ES-I3 (cell line): ENCODE measurements around the gene P2RY2.
"Not testable (repeated sequence)": the region's sequence is repeated elsewhere in the genome, so short reads cannot be mapped to it uniquely, and the experiment has no call there.

Experiments used
- H3K36me3 ChIP-seq: 2 replicates; pipeline ENCODE4 v1.6.1; 2013; ENCODE audit warnings: mild to moderate bottlenecking, low read length, control low read depth, moderate library complexity; ENCODE audit not compliant: insufficient read depth
- H3K4me1 ChIP-seq: 2 replicates; pipeline ENCODE4 v1.6.1; 2013; ENCODE audit warnings: mild to moderate bottlenecking, control low read depth, low read length; ENCODE audit not compliant: insufficient read depth
- H3K9ac ChIP-seq: 2 replicates; pipeline ENCODE4 v1.6.1; 2013; ENCODE audit warnings: low read depth, mild to moderate bottlenecking, low read length, moderate library complexity
- H3K9me3 ChIP-seq: 2 replicates; pipeline ENCODE4 v1.6.1; 2013; ENCODE audit warnings: mild to moderate bottlenecking, low read length, moderate library complexity; ENCODE audit not compliant: control insufficient read depth, insufficient read depth

The P2RY2 gene

GRCh38 chr11:73221451-73221850 lies 3.4 kb downstream of the P2RY2 start:
- H3K9me3 ChIP-seq = no peaks in the 10 kb centered on the region
- H3K9ac ChIP-seq = no peak overlapping the region
- H3K36me3 ChIP-seq = no peaks in the 10 kb centered on the region
- no peaks in the 10 kb centered on the region for H3K4me1 ChIP-seq

DNA sequence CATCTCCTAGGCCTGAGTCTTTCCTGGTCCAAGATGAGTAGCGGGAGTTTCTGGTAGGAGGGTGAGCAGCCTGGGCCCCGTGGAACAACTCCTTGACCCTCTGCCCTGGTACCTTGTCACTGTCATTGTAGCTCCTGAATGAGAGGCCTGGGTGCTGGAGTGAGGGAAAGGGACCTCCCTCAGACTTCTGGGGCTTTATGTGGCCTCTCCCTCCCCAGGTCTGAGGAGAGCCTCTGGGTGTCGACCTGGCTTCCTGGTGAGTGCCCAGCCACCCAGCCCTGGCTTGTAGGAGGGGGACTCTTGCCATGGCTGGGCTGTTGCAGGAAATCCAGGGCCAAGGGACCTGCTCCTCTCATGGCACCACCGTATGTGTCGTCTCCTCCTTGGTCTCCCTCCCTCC lies 3.9 kb downstream of the P2RY2 start:
- H3K9ac ChIP-seq = no peak overlapping the region
- no peaks in the 10 kb centered on the region for H3K36me3 ChIP-seq
- no peaks in the 10 kb centered on the region for H3K9me3 ChIP-seq
- H3K4me1 ChIP-seq = no peaks in the 10 kb centered on the region

DNA sequence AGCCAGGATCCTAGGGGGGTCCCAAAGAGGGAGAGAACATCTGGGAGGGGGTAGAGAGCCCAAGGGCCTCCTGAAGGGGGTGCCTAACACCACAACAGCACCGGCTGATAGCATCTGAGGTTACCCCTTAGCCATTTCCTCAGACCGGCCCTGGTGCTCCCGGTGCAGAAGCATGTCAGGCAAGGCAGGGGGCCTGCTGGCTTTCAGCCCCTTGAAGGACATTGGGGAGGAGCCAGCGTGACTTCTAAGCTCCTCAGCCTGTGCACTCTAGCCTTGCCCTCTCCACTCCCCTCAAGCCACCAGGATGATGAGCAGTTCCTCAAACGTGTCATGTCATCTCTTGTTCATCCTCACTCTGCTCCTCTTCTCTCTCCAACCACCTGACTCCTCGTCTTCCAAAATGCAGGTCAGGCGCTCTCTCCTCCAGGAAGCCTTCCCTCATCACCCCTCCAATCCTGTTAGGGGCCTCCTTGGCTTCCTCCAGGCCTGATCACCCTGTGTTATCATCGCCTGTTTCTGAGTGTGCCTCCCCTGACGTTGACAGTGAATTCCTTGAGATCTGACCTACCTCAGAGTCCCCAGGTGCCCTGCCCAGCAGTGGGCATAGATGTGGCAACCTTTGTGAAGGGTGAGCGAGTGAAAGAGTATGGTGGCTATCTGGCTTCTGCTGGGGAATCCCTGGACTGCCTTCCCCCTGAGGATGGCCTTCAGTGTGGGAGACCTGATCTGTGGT lies 6.1 kb downstream of the P2RY2 start:
- H3K4me1 ChIP-seq = peaks cover 17% of the 10 kb centered on the region
- H3K9me3 ChIP-seq = no peaks in the 10 kb centered on the region
- no peak overlapping the region for H3K9ac ChIP-seq
- no peaks in the 10 kb centered on the region for H3K36me3 ChIP-seq

- Histone ChIP-seq H3K9ac (no peak overlapping the region), H3K4me1 (peaks cover 17% of the 10 kb centered on the region), H3K36me3 (no peaks in the 10 kb centered on the region), H3K9me3 (no peaks in the 10 kb centered on the region)
Observed at GRCh38 chr11:73225001-73225686, 7.1 kb downstream of the P2RY2 start.

GRCh38 chr11:73225851-73226250 lies 7.8 kb downstream of the P2RY2 start:
- Histone ChIP-seq H3K4me1 (peaks cover 17% of the 10 kb centered on the region), H3K36me3 (no peaks in the 10 kb centered on the region), H3K9me3 (no peaks in the 10 kb centered on the region), H3K9ac (no peak overlapping the region)

GRCh38 chr11:73226297-73227006 lies 8.4 kb downstream of the P2RY2 start:
- H3K9me3 ChIP-seq = no peaks in the 10 kb centered on the region
- peaks cover 17% of the 10 kb centered on the region for H3K4me1 ChIP-seq
- H3K36me3 ChIP-seq = no peaks in the 10 kb centered on the region
- no peak overlapping the region for H3K9ac ChIP-seq

DNA sequence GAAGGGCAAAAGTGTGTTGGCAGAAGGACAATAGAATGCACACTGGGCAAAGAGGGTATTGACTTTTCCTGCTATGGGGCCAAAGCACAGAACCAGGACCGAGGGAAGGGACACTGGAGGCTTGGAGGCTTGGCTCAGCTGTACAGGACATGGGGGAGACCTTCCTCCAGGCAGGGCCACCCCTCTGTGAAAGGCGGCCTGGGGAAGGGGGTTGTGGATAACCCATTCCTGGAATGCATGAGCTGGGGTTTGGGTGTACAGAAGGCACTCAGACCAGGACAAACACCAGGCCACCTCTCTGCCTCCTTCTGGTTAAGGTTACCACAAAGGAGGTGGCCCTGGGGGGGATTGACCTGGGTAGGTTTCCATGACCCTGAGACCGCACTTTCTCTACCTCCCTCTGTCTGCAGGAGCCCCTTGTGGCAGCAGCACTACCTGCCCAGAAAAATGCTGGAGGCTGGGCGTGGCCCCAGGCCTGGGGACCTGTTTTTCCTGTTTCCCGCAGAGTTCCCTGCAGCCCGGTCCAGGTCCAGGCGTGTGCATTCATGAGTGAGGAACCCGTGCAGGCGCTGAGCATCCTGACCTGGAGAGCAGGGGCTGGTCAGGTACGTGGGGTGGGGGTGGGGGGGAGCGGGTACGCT lies 9.6 kb downstream of the P2RY2 start:
- Histone ChIP-seq H3K9me3 (no peaks in the 10 kb centered on the region), H3K4me1 (peaks cover 17% of the 10 kb centered on the region), H3K36me3 (no peaks in the 10 kb centered on the region), H3K9ac (no peak overlapping the region)

- peaks cover 17% of the 10 kb centered on the region for H3K4me1 ChIP-seq
- no peak overlapping the region for H3K9ac ChIP-seq
- no peaks in the 10 kb centered on the region for H3K36me3 ChIP-seq
- no peaks in the 10 kb centered on the region for H3K9me3 ChIP-seq
Observed at GRCh38 chr11:73228268-73229134, 10.4 kb downstream of the P2RY2 start.

DNA sequence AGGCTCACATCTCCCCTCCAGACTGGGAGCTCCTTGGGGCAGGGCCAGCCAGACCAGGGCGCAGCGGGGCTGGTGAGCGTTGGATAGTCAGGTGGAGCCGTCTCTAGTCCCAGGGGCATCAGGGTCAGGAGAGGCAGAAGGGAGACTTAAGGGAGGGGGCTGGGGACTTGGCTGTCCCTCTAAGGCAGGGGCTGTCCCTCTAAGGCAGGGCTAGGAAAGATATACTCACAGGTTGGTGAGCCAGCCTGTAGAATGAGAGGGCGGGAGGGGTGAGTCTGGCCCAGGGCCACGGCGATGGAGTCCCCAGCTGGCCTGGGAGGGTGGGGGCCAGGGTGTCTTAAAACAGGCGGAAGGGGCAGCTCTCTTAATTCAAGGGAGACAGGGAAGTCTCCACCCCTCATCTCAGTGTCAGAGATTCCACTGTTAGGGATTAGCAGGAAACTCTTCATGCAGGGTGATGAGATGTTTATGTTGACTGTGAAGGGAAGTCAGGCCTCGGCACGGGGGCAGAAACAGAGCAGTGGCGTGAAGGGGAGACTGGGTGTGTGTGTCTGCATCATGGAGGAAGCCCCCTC lies 11.3 kb downstream of the P2RY2 start:
- Histone ChIP-seq H3K36me3 (no peaks in the 10 kb centered on the region), H3K4me1 (peaks cover 17% of the 10 kb centered on the region), H3K9ac (no peak overlapping the region), H3K9me3 (no peaks in the 10 kb centered on the region)

DNA sequence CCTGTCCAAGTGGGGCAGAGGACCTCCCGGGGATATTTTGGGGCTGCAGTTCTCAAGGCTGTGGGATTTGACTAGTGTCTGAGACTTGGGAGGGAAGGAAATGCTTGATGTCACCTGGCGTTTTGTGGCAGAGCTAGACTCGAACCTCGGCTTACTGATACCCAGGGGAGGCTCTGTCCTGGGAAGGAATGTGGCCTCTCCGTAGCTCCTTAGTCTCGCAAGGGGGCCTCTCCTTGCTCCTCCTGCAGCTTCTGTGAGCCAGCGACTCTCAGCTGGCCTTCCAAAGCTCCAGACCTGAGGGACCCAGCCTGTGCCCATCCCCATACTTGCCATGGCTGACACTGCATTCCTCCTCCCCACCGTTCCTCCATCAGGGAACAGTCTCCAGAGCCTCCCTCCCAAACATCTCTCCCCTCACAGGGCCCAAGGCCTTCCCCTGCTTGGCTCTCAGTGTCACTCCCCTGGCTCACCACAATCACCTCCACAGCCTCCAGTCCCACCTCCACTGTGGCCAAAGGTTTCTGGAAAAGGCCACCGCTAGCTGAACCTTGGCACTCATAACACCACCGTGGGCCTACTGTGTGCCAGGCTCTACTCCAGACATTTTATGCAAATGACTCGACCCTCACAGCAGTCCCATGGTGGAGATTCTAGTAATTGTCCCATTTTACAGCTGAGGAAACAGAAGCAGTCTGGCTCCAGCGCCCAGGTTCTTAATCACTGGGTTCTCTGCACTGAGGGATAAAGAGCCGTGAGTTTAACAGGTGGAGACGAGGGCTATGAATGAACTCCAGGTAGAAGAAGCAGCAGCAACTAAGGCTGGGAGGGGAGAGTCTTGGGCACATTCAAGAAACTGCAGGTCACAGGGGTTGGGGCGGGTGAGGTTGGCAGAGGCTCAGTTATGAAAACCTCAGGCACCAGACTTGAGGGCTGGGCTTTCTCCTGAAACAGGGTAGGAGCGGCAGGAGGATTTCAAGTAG lies 12.1 kb downstream of the P2RY2 start:
- Histone ChIP-seq H3K4me1 (peaks cover 17% of the 10 kb centered on the region), H3K9ac (no peak overlapping the region), H3K9me3 (no peaks in the 10 kb centered on the region), H3K36me3 (no peaks in the 10 kb centered on the region)

- H3K9me3 ChIP-seq = no peaks in the 10 kb centered on the region
- peaks cover 17% of the 10 kb centered on the region for H3K4me1 ChIP-seq
- H3K9ac ChIP-seq = no peak overlapping the region
- H3K36me3 ChIP-seq = no peaks in the 10 kb centered on the region
Observed at GRCh38 chr11:73230931-73231330, 12.8 kb downstream of the P2RY2 start.

DNA sequence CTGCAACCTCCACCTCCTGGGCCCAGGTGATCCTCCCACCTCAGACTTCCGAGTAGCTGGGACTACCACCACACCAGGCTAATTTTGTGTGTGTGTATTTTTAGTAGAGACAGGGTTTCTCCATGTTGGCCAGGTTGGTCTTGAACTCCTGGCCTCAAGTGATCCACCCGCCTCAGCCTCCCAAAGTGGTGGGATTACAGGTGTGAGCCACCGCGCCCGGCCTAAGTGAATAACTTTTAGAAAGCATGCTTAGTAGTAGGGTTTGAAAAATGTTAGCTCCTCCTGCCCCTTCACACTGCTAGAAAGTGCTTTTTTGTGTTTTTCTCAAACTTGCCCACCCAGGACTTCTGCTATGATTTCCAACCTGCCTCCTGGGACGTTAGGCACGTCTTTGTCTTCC lies 14.4 kb downstream of the P2RY2 start:
- not testable (repeated sequence) for H3K9me3 ChIP-seq, H3K36me3 ChIP-seq, H3K9ac ChIP-seq
- peaks cover 13% of the 10 kb centered on the region for H3K4me1 ChIP-seq

DNA sequence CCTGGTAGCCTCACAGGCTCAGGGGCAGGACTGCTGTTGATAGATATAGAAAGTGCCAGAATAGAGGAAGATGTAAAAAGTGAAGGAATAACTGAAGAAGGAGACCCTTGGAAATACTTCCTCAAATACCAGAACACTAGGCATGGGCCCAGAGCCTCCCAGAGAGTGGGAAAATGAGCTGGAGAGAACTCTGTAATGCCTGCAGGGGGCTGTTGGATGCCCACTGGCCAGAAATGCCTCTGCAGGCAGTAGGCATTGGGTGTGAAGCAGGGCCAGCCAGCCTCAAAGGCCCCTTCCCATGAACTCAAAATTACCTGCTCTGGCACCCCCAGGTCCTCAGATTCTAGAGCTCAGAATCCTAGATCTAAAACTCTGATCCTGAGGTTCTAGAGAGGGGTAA lies 15.1 kb downstream of the P2RY2 start:
- Histone ChIP-seq H3K9ac (no peak overlapping the region), H3K36me3 (no peaks in the 10 kb centered on the region), H3K9me3 (no peaks in the 10 kb centered on the region), H3K4me1 (peaks cover 10% of the 10 kb centered on the region)
